GM19395 (cell line): ENCODE data around the gene FUT8.

ENCODE experiments used
- ATAC-seq: cut with Tn5 transposase; IDR thresholded peaks from one replicate; pipeline ENCODE4 v1.9.1; 2021; ENCODE audit warnings: mild to moderate bottlenecking, moderate library complexity; ENCODE audit not compliant: unreplicated experiment

Gene FUT8

DNA sequence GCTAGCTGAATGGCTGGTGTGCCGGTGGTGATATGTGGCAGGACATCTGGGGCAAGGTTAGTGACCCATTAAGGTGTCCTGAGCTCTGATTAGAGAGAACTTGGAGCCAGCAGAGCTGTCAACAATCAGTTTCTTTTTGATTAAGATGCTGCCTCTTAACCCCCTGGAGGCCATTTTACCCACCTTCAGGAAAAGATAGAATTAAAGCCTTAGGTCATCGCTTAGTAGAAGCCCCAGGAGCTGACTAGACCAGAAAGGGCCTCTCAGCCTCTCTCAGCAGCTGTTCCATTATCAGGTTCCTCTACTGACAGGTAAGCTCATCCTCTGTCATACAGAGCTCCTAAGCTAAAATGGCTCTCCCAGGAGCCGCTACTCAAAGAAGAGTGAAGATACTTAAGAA, 339.0 kb downstream of the FUT8 start:
- ATAC-seq: no peak

GRCh38 chr14:65753061-65753460, 340.5 kb downstream of the FUT8 start:
- no peak for ATAC-seq

DNA sequence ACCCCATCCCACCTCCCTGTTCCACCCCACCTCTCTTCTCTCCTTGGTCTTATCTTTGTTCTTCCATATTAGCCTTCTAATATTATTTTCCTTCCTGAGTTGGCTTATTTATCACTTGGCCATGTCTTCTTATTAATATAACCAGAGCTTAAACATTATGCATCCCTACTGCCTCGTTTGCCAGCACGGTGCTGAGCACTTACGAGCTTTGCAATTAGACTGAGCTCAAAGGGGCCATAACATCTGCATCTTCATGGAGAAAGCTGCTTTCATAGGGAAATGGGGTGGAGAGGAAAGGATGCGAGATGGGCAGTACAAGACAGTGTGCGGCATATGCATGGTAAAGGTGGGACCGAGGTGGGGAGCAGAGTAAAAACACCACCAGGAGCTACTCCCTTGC, 342.8 kb downstream of the FUT8 start:
- no peak for ATAC-seq

GRCh38 chr14:65756880-65757279, 344.4 kb downstream of the FUT8 start:
- ATAC-seq: no peak

DNA sequence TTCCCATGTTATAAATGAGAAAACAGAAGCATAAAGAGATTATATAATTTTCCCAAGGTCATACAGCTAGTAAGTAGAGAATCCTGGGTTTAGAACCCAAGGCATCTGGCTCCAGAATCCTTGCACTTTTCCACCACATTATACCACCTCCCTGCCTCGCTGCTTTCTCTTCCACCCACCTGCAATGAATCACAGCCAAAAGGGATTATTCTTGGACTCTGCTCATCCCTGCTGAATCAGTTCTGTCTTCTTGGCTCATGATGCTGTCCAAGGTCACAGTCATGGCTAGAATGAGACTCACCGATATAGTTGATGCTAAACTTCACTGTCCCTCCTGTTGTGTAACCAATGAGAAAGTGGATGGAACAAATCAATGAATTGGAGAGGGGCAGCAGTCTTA, 356.6 kb downstream of the FUT8 start:
- no peak for ATAC-seq

DNA sequence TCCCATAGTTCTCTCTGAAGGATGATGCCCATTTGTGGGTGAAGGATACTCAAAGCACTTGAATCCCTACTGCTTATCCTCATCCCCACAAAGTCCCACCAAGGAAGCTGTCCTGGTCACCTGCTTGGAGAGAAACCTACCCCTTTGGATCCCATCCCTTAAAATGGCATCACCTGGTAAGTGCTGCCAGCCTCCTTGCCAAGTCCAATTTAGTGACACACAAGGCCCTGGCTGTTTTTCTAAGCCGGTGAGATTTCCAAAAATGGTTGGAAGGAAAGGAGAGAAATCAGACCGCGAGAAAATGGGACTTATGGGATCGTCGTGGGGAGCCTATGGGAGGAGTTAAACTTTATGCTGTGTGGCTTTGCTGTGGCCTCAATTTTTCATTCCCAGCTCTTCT, 358.2 kb downstream of the FUT8 start:
- no peak for ATAC-seq

DNA sequence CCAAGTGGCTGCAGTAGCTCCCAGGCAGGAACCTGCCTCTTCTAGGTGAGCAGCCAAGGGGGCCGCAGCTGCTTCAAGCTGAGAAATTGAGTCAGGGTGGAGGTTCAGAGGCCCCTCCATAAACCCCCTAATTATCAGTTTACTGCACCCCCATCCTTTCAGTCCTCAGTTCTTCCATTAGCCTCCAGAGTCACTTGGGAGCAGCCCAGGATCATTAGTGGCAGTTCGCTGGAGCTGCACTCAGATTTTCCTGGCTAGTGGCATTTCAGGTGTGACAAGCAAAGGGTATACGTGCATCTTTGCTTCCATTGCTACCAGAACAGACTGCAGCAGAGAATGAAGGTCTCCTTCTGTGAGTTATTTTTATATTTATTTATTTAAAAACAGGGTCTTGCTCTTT, 358.7 kb downstream of the FUT8 start:
- ATAC-seq: no peak

- no peak for ATAC-seq
Measured at GRCh38 chr14:65772466-65772865, 359.9 kb downstream of the FUT8 start.

- ATAC-seq: no peak
Measured at GRCh38 chr14:65772921-65773574, 360.5 kb downstream of the FUT8 start.

DNA sequence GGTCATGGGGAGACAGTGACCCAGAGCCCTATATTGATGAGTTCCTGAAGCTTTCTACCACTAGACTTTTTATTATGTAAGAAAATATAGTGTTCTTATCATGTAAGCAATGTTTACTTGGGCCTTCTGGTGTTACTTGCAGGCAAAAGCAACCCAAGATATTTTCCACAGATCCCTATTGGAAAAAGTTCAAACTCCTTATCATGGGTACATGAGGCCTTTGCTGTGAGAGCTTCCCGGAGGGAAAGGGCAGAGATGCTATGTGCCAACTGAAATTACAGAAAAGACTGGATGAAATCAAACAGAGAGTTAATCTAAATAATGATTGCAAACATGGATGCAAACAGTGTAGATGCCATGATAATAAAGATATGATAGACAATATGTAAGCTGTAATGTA, 361.5 kb downstream of the FUT8 start:
- no peak for ATAC-seq

DNA sequence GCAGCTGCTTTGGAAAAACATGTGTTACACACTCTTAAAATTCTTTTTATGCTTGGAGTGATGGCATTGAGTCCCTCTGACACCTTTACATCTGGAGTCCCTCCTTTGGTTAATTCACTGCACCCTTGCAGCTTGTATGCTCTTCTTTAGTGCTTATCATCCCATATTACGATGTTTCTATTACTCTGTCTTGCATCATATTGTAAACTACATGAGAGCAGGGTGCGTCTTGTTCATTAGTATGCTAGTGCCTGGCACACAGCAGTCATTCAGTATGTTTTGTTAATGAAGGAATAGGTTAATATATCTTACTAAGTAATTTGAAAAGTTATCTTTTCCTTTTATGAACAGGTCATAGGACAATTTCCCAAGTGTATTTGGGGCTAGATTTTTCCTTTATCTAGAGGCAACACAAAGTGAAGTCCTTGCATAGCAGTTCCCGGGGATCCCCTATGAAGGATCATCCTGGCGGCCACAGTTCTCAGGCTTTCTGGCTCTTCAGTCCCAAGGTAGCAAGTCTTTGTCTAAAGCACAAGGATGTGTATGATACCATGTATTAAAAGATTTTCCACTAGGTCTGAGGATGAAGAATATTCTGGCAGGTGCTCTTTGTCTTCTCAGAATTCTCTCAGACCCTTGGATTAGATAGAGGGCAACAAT, 363.8 kb downstream of the FUT8 start:
- ATAC-seq: no peak

DNA sequence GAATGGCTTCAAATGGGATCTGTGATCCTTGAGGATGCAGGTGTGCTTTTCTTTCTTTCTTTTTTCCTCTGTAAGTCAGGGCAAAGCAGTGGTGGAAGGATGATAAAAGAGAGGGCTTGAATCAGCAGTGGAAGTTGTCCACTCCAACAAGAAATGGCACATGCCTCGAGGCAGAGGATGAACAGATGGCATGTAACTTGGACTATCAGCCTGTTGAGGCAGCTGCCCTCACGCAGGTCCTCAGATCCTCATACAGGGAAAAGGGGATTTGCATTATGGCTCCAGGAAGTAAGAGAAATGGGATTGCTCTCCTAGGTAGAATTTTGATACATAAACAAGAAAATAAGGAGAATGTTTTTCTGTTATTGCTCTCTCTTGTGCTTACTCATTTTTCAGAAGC, 368.0 kb downstream of the FUT8 start:
- ATAC-seq: no peak

GRCh38 chr14:65783101-65783500, 370.6 kb downstream of the FUT8 start:
- no peak for ATAC-seq

GRCh38 chr14:65783576-65783975, 371.0 kb downstream of the FUT8 start:
- ATAC-seq: no peak

GRCh38 chr14:65784574-65784973, 372.0 kb downstream of the FUT8 start:
- ATAC-seq: no peak

- no peak for ATAC-seq
Measured at GRCh38 chr14:65787461-65787860, 374.9 kb downstream of the FUT8 start.

DNA sequence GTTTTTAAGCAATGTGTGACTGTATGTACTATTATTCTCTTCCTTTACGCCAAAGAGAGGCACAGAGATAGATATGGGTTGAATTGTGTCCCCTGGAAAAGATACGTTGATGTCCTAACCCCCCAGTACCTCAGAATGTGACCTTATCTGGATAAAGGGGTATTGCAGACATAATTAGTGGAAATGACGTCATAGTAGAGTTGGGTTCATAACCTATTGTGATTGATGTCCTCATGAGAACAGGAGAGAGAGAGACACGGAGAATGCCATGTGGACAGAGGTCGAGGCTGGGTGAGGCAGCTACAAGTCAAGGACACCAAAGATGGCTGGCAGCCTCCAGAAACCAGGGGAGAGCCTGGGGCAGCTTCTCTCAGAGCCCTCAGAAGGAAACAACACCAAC, 376.3 kb downstream of the FUT8 start:
- ATAC-seq: no peak

- ATAC-seq: no peak
Measured at GRCh38 chr14:65789363-65789762, 376.8 kb downstream of the FUT8 start.

DNA sequence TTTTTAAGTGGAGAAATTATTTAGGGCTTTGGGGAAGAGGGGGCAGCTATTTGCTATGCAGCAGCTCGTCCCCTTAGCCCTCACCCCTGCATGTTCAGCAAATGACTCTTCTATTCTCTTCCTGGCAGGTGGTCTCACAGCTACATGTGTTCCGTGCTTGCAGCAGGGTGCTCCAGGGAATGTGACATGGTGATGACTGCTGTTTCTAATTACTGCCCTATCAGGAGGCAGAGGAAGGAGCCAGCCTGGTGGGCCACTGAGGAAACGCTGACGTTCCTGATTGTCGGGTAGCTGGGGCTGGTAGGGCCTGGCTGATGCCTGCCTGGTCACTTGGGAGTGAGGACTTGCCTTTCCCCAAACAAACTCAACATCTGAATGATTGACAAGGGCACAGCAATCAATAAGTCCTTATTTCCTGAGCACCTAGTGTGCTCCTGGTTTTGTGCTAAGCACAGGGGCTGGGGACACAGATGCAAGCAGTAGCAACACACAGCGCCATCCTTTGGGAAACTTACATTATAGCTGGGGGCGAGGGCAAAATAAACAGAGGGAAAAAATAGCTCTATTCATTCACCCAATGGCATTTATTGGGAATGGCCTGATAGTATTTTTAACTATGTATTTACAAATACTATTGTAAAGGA, 377.8 kb downstream of the FUT8 start:
- ATAC-seq: no peak

- no peak for ATAC-seq
Measured at GRCh38 chr14:65791191-65791981, 378.9 kb downstream of the FUT8 start.

DNA sequence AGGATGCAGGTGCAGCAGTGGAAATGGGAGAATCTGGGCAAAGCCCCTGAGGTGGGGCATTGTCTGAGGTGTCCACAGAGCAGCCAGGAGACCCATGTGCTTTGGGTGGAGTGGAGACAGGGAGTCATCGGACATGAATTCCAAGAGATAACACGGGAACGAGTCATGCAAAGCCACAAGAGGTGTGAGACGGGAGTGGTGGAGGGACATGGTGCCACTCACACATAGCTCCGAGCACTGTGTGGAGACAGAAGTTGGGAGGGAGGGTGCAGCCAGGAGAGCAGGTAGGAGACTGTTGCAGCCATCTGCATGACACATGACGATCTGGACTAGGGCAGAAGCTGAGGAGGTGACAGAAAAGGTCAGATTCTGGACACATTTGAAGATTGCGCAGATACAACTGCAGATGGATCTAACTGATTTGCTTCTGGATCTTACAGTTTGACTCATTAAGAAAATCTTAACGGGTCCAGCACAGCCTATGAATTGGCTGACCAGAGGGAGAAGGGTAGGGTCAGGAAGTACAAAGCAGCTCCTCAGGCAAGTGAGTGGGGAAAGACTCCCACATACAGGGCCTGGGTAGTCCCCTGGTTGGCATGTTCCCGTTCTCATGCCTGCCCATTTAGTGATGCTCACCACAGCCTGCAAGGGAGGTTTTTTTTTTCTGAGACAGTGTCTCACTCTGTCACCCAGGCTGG, 379.8 kb downstream of the FUT8 start:
- ATAC-seq: no peak
